ENCODE data around the gene CWC25.
"Not testable (repeated sequence)": the region's sequence is repeated elsewhere in the genome, so short reads cannot be mapped to it uniquely, and the experiment has no call there.

CWC25 gene

DNA sequence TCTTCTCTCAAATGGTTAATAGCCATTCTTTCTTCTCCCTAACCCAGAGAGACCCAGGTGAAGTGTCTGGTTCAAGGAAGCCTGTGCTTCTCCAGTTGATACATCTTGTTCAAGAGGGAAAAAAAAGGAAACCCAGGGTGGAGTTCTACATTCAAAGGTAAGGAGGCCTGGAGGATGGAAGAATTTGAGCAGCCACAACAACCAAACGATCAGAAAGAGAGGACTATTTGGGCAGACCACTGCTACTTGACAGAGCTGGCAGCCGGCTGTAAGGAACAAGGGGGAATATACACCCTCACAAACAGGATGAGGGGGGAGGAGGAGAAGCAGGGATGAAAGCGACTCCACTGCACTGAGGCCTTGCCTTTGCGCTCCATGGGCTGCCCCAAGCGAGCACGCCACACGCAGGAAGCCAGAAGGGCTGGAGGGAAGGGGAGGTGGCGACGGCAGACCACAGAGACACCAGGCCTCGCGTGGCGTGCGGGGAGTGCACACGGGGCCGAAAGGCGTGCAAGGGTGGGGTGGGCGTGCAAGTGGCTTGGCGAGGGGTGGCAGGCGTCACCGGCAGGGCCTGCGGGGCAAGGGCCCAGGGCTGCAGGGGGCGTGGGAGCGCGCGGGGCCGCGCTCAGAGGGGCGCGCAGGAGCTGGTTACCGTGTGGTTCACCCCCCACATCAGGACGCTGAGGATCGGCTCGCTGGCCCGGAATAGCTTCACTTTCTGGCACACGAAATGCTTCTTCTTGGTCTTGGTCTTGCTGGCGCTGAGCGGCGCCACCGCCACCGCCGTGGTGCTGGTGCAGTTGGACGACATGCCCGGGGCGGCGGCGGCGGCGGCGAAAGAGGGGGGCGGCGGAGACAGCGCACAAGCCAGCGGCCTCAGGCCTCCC, 26.3 kb downstream of the CWC25 start:
- TF ChIP-seq, protein P1, sequence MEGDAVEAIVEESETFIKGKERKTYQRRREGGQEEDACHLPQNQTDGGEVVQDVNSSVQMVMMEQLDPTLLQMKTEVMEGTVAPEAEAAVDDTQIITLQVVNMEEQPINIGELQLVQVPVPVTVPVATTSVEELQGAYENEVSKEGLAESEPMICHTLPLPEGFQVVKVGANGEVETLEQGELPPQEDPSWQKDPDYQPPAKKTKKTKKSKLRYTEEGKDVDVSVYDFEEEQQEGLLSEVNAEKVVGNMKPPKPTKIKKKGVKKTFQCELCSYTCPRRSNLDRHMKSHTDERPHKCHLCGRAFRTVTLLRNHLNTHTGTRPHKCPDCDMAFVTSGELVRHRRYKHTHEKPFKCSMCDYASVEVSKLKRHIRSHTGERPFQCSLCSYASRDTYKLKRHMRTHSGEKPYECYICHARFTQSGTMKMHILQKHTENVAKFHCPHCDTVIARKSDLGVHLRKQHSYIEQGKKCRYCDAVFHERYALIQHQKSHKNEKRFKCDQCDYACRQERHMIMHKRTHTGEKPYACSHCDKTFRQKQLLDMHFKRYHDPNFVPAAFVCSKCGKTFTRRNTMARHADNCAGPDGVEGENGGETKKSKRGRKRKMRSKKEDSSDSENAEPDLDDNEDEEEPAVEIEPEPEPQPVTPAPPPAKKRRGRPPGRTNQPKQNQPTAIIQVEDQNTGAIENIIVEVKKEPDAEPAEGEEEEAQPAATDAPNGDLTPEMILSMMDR (IDR thresholded peaks at IDR 0.05; ENCODE audit: extremely low read depth, missing control alignments): no peak
- no peak for DNase-seq (ENCODE audit: low spot score)

- DNase-seq (ENCODE audit: low spot score): no peak
- TF ChIP-seq, protein P1 (IDR thresholded peaks at IDR 0.05; ENCODE audit: extremely low read depth, missing control alignments): no peak
Observed at GRCh38 chr17:38797828-38798227, 27.3 kb downstream of the CWC25 start.

DNA sequence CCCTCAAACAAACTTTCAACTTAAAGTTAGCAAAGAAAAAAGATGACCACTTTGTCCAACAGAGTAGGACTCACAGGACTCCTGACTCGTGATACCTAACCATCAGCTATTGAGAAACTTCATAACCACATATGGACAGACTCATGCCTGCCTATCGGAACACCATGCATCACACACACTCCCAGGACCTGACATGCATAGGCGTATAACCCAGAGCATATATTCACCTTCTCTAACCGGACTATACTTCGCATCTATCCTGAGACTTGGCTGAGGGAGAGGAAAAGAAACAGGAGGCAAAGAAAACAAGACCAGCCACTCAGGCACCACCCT, 28.0 kb downstream of the CWC25 start:
- no peak for DNase-seq (ENCODE audit: low spot score)
- TF ChIP-seq, protein P1 (IDR thresholded peaks at IDR 0.05; ENCODE audit: extremely low read depth, missing control alignments): no peak

DNA sequence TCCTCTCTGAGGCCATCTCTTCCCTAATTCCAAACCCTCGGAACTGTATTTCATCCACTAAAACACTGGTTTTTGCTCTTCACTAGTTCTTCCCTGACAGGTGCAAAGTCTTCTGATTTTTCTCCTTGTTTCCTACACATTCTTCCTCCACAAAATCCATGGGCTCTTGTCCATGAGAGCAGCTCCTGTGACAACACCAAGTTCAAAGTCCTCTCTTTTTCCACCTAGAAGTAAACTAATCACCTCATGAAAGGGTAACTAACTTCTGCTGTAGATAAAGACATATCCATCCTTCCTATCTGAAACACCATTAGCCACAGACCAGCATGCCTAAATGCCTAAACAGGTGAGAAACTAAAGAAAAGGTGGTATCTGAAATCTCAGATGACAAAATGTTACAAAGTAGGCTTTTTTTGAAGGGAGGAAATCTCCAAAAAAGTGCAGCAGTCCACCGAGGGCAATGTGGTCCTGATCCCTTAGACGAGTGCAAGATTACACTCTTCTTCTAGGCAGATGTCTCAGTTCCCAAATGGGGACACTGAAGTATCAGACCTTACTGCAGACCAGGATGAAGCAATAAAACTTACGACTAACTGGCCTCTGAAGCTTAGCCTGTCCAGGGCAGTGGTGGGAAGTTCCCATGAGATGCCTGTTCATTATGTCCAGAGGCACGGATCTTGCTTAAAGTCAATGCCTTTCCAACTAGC, 28.5 kb downstream of the CWC25 start:
- TF ChIP-seq, protein P1 (IDR thresholded peaks at IDR 0.05; ENCODE audit: extremely low read depth, missing control alignments): no peak
- DNase-seq (ENCODE audit: low spot score): no peak

- no peak for DNase-seq (ENCODE audit: low spot score)
- TF ChIP-seq, protein P1 (IDR thresholded peaks at IDR 0.05; ENCODE audit: extremely low read depth, missing control alignments): no peak
Observed at GRCh38 chr17:38794221-38794620, 30.9 kb downstream of the CWC25 start.

DNA sequence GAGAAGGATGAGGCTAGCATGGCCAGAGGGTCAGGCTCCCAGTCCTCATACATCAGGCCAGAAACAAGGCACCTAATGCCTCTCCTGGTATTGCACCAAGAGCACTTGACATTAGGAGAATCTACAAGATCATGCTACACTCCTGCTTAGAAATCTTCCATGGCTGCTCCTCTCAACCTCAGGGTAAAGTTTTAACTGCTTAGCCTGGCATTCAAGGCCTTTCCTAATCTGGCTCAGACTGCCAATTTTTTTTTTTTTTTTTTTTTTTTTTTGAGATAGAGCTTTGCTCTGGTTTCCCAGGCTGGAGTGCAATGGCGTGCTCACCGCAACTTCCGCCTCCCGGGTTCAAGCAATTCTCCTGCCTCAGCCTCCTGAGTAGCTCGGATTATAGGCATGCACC, 34.0 kb downstream of the CWC25 start:
- TF ChIP-seq, protein P1 (IDR thresholded peaks at IDR 0.05; ENCODE audit: extremely low read depth, missing control alignments): no peak
- DNase-seq (ENCODE audit: low spot score): no peak

- DNase-seq (ENCODE audit: low spot score): not testable (repeated sequence)
Observed at GRCh38 chr17:38790148-38790707, 34.9 kb downstream of the CWC25 start.

Data from GM20000 (cell line).